Keratinocyte (primary cell): Measurements from ENCODE around the gene ATP1A3. TPM values are rescaled to one million over a fixed set of nuclear protein-coding genes. Genes with fewer than 3 reads are reported as not detected.

ENCODE experiments used
- DNase-seq: peaks from one replicate; pipeline ENCODE4 v3.0.0-alpha.2; 2011; ENCODE audit warnings: low read depth, missing footprints, low spot score
- FAIRE-seq: peaks from 2 replicates; lab custom pipeline; 2011; peaks lifted over from hg19 to GRCh38; lab: Jason Lieb, UNC
- H2AFZ ChIP-seq: 2 replicates; pipeline ENCODE4 v1.6.0; 2012; ENCODE audit warnings: low read length, control low read depth, inconsistent platforms; ENCODE audit not compliant: control insufficient read depth
- H3K27ac ChIP-seq: 2 replicates; pipeline ENCODE4 v1.5.1; 2011; ENCODE audit warnings: low read length; ENCODE audit not compliant: control insufficient read depth, insufficient read depth
- H3K27me3 ChIP-seq: 3 replicates; pipeline ENCODE4 v1.6.0; 2011; ENCODE audit warnings: low read length; ENCODE audit not compliant: control insufficient read depth, insufficient read depth; ENCODE audit errors: extremely low read depth
- H3K36me3 ChIP-seq, 2 experiments: 2 replicates in 1 of 2; 3 replicates in 1 of 2; pipeline ENCODE4 v1.5.1; 2011; ENCODE audit warnings: low read length in 2 of 2, mild to moderate bottlenecking in 1 of 2; ENCODE audit not compliant: control insufficient read depth in 2 of 2, insufficient read depth in 2 of 2; ENCODE audit errors: extremely low read depth in 1 of 2
- H3K4me1 ChIP-seq: 3 replicates; pipeline ENCODE4 v1.5.1; 2011; ENCODE audit warnings: low read length; ENCODE audit not compliant: control insufficient read depth, insufficient read depth; ENCODE audit errors: extremely low read depth
- H3K4me2 ChIP-seq: 3 replicates; pipeline ENCODE4 v1.6.0; 2011; ENCODE audit warnings: low read depth, low read length; ENCODE audit not compliant: control insufficient read depth, insufficient read depth; ENCODE audit errors: extremely low read depth
- H3K4me3 ChIP-seq, 3 experiments: fragments of 200-600 bp in 1 of 3; sonication (generic) in 1 of 3; 2 replicates in 2 of 3; 3 replicates in 1 of 3; pipeline ENCODE4 v1.5.1; 2011 to 2016; ENCODE audit warnings: low read length in 3 of 3, mild to moderate bottlenecking in 3 of 3, control low read depth in 2 of 3, inconsistent platforms in 1 of 3, low read depth in 1 of 3, mixed read lengths in 1 of 3, mixed run types in 1 of 3, moderate library complexity in 1 of 3; ENCODE audit not compliant: control insufficient read depth in 2 of 3, insufficient read depth in 2 of 3; ENCODE audit errors: extremely low read depth in 1 of 3
- H3K79me2 ChIP-seq: 2 replicates; pipeline ENCODE4 v1.6.0; 2012; ENCODE audit warnings: low read length; ENCODE audit not compliant: control insufficient read depth, insufficient read depth
- H3K9ac ChIP-seq: 3 replicates; pipeline ENCODE4 v1.6.0; 2011; ENCODE audit warnings: low read length; ENCODE audit not compliant: control insufficient read depth, insufficient read depth; ENCODE audit errors: extremely low read depth
- H3K9me1 ChIP-seq: 3 replicates; pipeline ENCODE4 v1.6.0; 2011; ENCODE audit warnings: low read length; ENCODE audit not compliant: control insufficient read depth, insufficient read depth; ENCODE audit errors: extremely low read depth
- H3K9me3 ChIP-seq: 2 replicates; pipeline ENCODE4 v1.5.1; 2012; ENCODE audit warnings: low read depth, low read length; ENCODE audit not compliant: control insufficient read depth
- H4K20me1 ChIP-seq: 3 replicates; pipeline ENCODE4 v1.6.0; 2011; ENCODE audit warnings: low read length; ENCODE audit not compliant: control insufficient read depth, insufficient read depth; ENCODE audit errors: extremely low read depth
- CTCF ChIP-seq, 3 experiments: IDR thresholded peaks in 1 of 3; conservative IDR thresholded peaks in 1 of 3; optimal IDR thresholded peaks in 1 of 3; 2 replicates in 2 of 3; 3 replicates in 1 of 3; pipeline versions ENCODE3 to v1.5.1; 2011; ENCODE audit warnings: low read length in 3 of 3, mild to moderate bottlenecking in 3 of 3, moderate library complexity in 2 of 3, control low read depth in 1 of 3, inconsistent platforms in 1 of 3; ENCODE audit not compliant: insufficient read depth in 2 of 3; ENCODE audit errors: extremely low read depth in 1 of 3
- EZH2 ChIP-seq: IDR thresholded peaks from one replicate; pipeline ENCODE4 v1.6.1; 2012; ENCODE audit warnings: inconsistent platforms, mild to moderate bottlenecking, low read length, moderate library complexity
- dilution Hi-C: fragments of 300-500 bp; cut with MboI; formaldehyde crosslinking; loops from one replicate; pipeline ENCODE4 v1.7.0; 2020; ENCODE audit warnings: low sequenced_read_pairs; ENCODE audit not compliant: extremely low pct_ligation_motif_present
- polyA plus RNA-seq, 5 experiments: library from polyadenylated mRNA; depleted of rRNA in 3 of 5; stranded (reverse) in 3 of 5; stranded (forward) in 1 of 5; unstranded in 1 of 5; fragments of >200 nt; gene quantifications; 1 replicate in 1 of 5; 2 replicates in 3 of 5; 3 replicates in 1 of 5; pipeline versions ENCODE4 v1.2.1 to v1.2.3, GENCODE V29; 2011 to 2012; ENCODE audit warnings: missing spikeins in 2 of 5, low read depth in 1 of 5, low replicate concordance in 1 of 5

ATP1A3 gene
- polyA plus RNA-seq, 1 donor (not counting 4 experiments of a cell fraction or from before 2014, with no cell fraction given): not detected

DNA sequence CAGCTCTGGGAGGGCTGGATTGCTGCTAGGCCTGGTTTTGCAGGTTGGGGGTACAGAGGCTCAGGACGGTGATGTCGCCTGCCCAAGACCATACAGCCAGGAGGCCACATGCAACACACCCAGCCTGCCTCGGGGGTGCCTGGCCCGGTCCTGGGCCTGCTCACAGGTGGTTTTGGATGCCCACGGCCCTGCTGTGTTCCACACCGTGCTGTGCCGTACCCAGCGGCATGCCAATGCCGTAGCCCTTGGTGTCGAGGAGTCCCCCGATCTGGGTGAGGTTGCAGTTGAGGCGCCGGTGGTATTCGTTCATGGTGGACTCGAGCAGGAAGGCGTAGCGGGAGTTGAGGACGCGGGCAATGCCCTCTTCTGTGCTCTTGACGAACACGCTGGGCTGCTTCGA, 11.5 kb upstream of the ATP1A3 start:
- H3K4me2 ChIP-seq: no peak overlapping the region
- no peaks in the 10 kb centered on the region for H3K4me1 ChIP-seq
- no peaks in the 10 kb centered on the region for H3K9me1 ChIP-seq
- H2AFZ ChIP-seq: no peak overlapping the region
- no peak for FAIRE-seq
- dilution Hi-C loops: no loop called here
- H3K9ac ChIP-seq: no peak overlapping the region
- H3K9me3 ChIP-seq: no peaks in the 10 kb centered on the region
- H3K79me2 ChIP-seq: no peaks in the 10 kb centered on the region
- H3K4me3 ChIP-seq: no peak overlapping the region
- no peak overlapping the region for H3K27ac ChIP-seq
- no peaks in the 10 kb centered on the region for H4K20me1 ChIP-seq
- no peaks in the 10 kb centered on the region for H3K36me3 ChIP-seq
- peaks cover 16% of the 10 kb centered on the region for H3K27me3 ChIP-seq
- no peak for TF ChIP-seq CTCF (optimal IDR thresholded peaks at IDR 0.05 in 1 of 3, IDR thresholded peaks at IDR 0.05 in 1 of 3, conservative IDR thresholded peaks at IDR 0.05 in 1 of 3; ENCODE audit: extremely low read depth in 1 of 3, insufficient read depth in 2 of 3, low read length in 3 of 3)
- no peak for TF ChIP-seq EZH2
- DNase-seq: no peak

GRCh38 chr19:42003506-42004294, 9.7 kb upstream of the ATP1A3 start:
- Histone ChIP-seq H3K9ac (no peak overlapping the region), H3K27me3 (peaks cover 34% of the 10 kb centered on the region), H3K4me3 (no peak overlapping the region), H3K9me3 (no peaks in the 10 kb centered on the region), H3K4me2 (no peak overlapping the region), H3K27ac (no peak overlapping the region), H2AFZ (no peak overlapping the region), H3K9me1 (no peaks in the 10 kb centered on the region), H3K36me3 (no peaks in the 10 kb centered on the region), H4K20me1 (no peaks in the 10 kb centered on the region), H3K79me2 (no peaks in the 10 kb centered on the region), H3K4me1 (no peaks in the 10 kb centered on the region)
- no peak for FAIRE-seq
- dilution Hi-C loops: no loop called here
- TF ChIP-seq EZH2 (no peak), CTCF (optimal IDR thresholded peaks at IDR 0.05 in 1 of 3, IDR thresholded peaks at IDR 0.05 in 1 of 3, conservative IDR thresholded peaks at IDR 0.05 in 1 of 3; ENCODE audit: extremely low read depth in 1 of 3, insufficient read depth in 2 of 3, low read length in 3 of 3) (no peak)
- no peak for DNase-seq
